ENCODE data around the gene RCSD1.

RCSD1 gene

GRCh38 chr1:167669209-167670124, 39.4 kb downstream of the RCSD1 start:
- no peak overlapping the region for H3K4me3 ChIP-seq (ENCODE audit: extremely low read depth, insufficient read depth, low read length, poor library complexity, severe bottlenecking)
- no peaks in the 10 kb centered on the region for H3K9me3 ChIP-seq (ENCODE audit: control insufficient read depth, low read length)
- 84 to 92% methylated on average over 3 to 4 of the region's 6 CpGs for WGBS, 2 experiments (ENCODE audit: insufficient coverage in 2 of 2)
- H3K4me1 ChIP-seq (ENCODE audit: control insufficient read depth, insufficient read depth, low read length, poor library complexity, severe bottlenecking) = peaks cover 31% of the 10 kb centered on the region
- H3K36me3 ChIP-seq (ENCODE audit: control insufficient read depth, insufficient read depth, low read length) = peaks cover 8% of the 10 kb centered on the region
- H3K27ac ChIP-seq (ENCODE audit: low read depth, low read length, severe bottlenecking) = no peak overlapping the region

GRCh38 chr1:167670563-167670962, 40.5 kb downstream of the RCSD1 start:
- peaks cover 8% of the 10 kb centered on the region for H3K36me3 ChIP-seq (ENCODE audit: control insufficient read depth, insufficient read depth, low read length)
- peaks cover 31% of the 10 kb centered on the region for H3K4me1 ChIP-seq (ENCODE audit: control insufficient read depth, insufficient read depth, low read length, poor library complexity, severe bottlenecking)
- H3K4me3 ChIP-seq (ENCODE audit: extremely low read depth, insufficient read depth, low read length, poor library complexity, severe bottlenecking) = no peak overlapping the region
- H3K27ac ChIP-seq (ENCODE audit: low read depth, low read length, severe bottlenecking) = no peak overlapping the region
- no peaks in the 10 kb centered on the region for H3K9me3 ChIP-seq (ENCODE audit: control insufficient read depth, low read length)
- 87 to 93% methylated on average over 2 of the region's 2 CpGs for WGBS, 2 experiments (ENCODE audit: insufficient coverage in 2 of 2)

GRCh38 chr1:167671727-167672511, 41.9 kb downstream of the RCSD1 start:
- Histone ChIP-seq H3K27ac (ENCODE audit: low read depth, low read length, severe bottlenecking) (no peak overlapping the region), H3K4me3 (ENCODE audit: extremely low read depth, insufficient read depth, low read length, poor library complexity, severe bottlenecking) (no peak overlapping the region), H3K4me1 (ENCODE audit: control insufficient read depth, insufficient read depth, low read length, poor library complexity, severe bottlenecking) (peaks cover 25% of the 10 kb centered on the region), H3K9me3 (ENCODE audit: control insufficient read depth, low read length) (no peaks in the 10 kb centered on the region), H3K36me3 (ENCODE audit: control insufficient read depth, insufficient read depth, low read length) (peaks cover 8% of the 10 kb centered on the region)
- 90 to 94% methylated on average over 5 of the region's 5 CpGs for WGBS, 2 experiments (ENCODE audit: insufficient coverage in 2 of 2)

- no peaks in the 10 kb centered on the region for H3K9me3 ChIP-seq (ENCODE audit: control insufficient read depth, low read length)
- no peak overlapping the region for H3K4me3 ChIP-seq (ENCODE audit: extremely low read depth, insufficient read depth, low read length, poor library complexity, severe bottlenecking)
- peaks cover 8% of the 10 kb centered on the region for H3K36me3 ChIP-seq (ENCODE audit: control insufficient read depth, insufficient read depth, low read length)
- 71 to 78% methylated on average over 1 to 4 of the region's 4 CpGs for WGBS, 2 experiments (ENCODE audit: insufficient coverage in 2 of 2)
- H3K4me1 ChIP-seq (ENCODE audit: control insufficient read depth, insufficient read depth, low read length, poor library complexity, severe bottlenecking) = peaks cover 23% of the 10 kb centered on the region
- H3K27ac ChIP-seq (ENCODE audit: low read depth, low read length, severe bottlenecking) = no peak overlapping the region
Measured at GRCh38 chr1:167672831-167673230, 42.8 kb downstream of the RCSD1 start.

GRCh38 chr1:167673265-167673664, 43.2 kb downstream of the RCSD1 start:
- H3K4me1 ChIP-seq (ENCODE audit: control insufficient read depth, insufficient read depth, low read length, poor library complexity, severe bottlenecking) = peaks cover 23% of the 10 kb centered on the region
- 91 to 95% methylated on average over 3 of the region's 4 CpGs for WGBS, 2 experiments (ENCODE audit: insufficient coverage in 2 of 2)
- H3K9me3 ChIP-seq (ENCODE audit: control insufficient read depth, low read length) = no peaks in the 10 kb centered on the region
- H3K27ac ChIP-seq (ENCODE audit: low read depth, low read length, severe bottlenecking) = no peak overlapping the region
- H3K36me3 ChIP-seq (ENCODE audit: control insufficient read depth, insufficient read depth, low read length) = peaks cover 8% of the 10 kb centered on the region
- no peak overlapping the region for H3K4me3 ChIP-seq (ENCODE audit: extremely low read depth, insufficient read depth, low read length, poor library complexity, severe bottlenecking)

GRCh38 chr1:167674156-167674555, 44.1 kb downstream of the RCSD1 start:
- peaks cover 23% of the 10 kb centered on the region for H3K4me1 ChIP-seq (ENCODE audit: control insufficient read depth, insufficient read depth, low read length, poor library complexity, severe bottlenecking)
- H3K9me3 ChIP-seq (ENCODE audit: control insufficient read depth, low read length) = no peaks in the 10 kb centered on the region
- no peak overlapping the region for H3K4me3 ChIP-seq (ENCODE audit: extremely low read depth, insufficient read depth, low read length, poor library complexity, severe bottlenecking)
- H3K36me3 ChIP-seq (ENCODE audit: control insufficient read depth, insufficient read depth, low read length) = peaks cover 8% of the 10 kb centered on the region
- no CpG with 5 or more reads among the region's 2 CpGs for WGBS, 2 experiments (ENCODE audit: insufficient coverage in 2 of 2)
- no peak overlapping the region for H3K27ac ChIP-seq (ENCODE audit: low read depth, low read length, severe bottlenecking)

- Histone ChIP-seq H3K4me3 (ENCODE audit: extremely low read depth, insufficient read depth, low read length, poor library complexity, severe bottlenecking) (no peak overlapping the region), H3K36me3 (ENCODE audit: control insufficient read depth, insufficient read depth, low read length) (peaks cover 8% of the 10 kb centered on the region), H3K4me1 (ENCODE audit: control insufficient read depth, insufficient read depth, low read length, poor library complexity, severe bottlenecking) (peaks cover 11% of the 10 kb centered on the region), H3K27ac (ENCODE audit: low read depth, low read length, severe bottlenecking) (no peak overlapping the region), H3K9me3 (ENCODE audit: control insufficient read depth, low read length) (no peaks in the 10 kb centered on the region)
- 84 to 89% methylated on average over 2 to 3 of the region's 5 CpGs for WGBS, 2 experiments (ENCODE audit: insufficient coverage in 2 of 2)
Measured at GRCh38 chr1:167675440-167675839, 45.4 kb downstream of the RCSD1 start.

GRCh38 chr1:167676205-167676915, 46.3 kb downstream of the RCSD1 start:
- Histone ChIP-seq H3K36me3 (ENCODE audit: control insufficient read depth, insufficient read depth, low read length) (peaks cover 11% of the 10 kb centered on the region), H3K27ac (ENCODE audit: low read depth, low read length, severe bottlenecking) (no peak overlapping the region), H3K4me1 (ENCODE audit: control insufficient read depth, insufficient read depth, low read length, poor library complexity, severe bottlenecking) (peaks cover 14% of the 10 kb centered on the region), H3K9me3 (ENCODE audit: control insufficient read depth, low read length) (no peaks in the 10 kb centered on the region), H3K4me3 (ENCODE audit: extremely low read depth, insufficient read depth, low read length, poor library complexity, severe bottlenecking) (no peak overlapping the region)
- WGBS, 2 experiments (ENCODE audit: insufficient coverage in 2 of 2) = 88 to 100% methylated on average over 1 of the region's 2 CpGs

- WGBS, 2 experiments (ENCODE audit: insufficient coverage in 2 of 2) = 97 to 99% methylated on average over 4 to 7 of the region's 7 CpGs
- Histone ChIP-seq H3K4me1 (ENCODE audit: control insufficient read depth, insufficient read depth, low read length, poor library complexity, severe bottlenecking) (peaks cover 9% of the 10 kb centered on the region), H3K36me3 (ENCODE audit: control insufficient read depth, insufficient read depth, low read length) (peaks cover 11% of the 10 kb centered on the region), H3K9me3 (ENCODE audit: control insufficient read depth, low read length) (no peaks in the 10 kb centered on the region), H3K27ac (ENCODE audit: low read depth, low read length, severe bottlenecking) (no peak overlapping the region), H3K4me3 (ENCODE audit: extremely low read depth, insufficient read depth, low read length, poor library complexity, severe bottlenecking) (no peak overlapping the region)
Measured at GRCh38 chr1:167676916-167677848, 47.1 kb downstream of the RCSD1 start.

- Histone ChIP-seq H3K4me3 (ENCODE audit: extremely low read depth, insufficient read depth, low read length, poor library complexity, severe bottlenecking) (no peak overlapping the region), H3K27ac (ENCODE audit: low read depth, low read length, severe bottlenecking) (no peak overlapping the region), H3K36me3 (ENCODE audit: control insufficient read depth, insufficient read depth, low read length) (peaks cover 7% of the 10 kb centered on the region), H3K4me1 (ENCODE audit: control insufficient read depth, insufficient read depth, low read length, poor library complexity, severe bottlenecking) (peaks cover 12% of the 10 kb centered on the region), H3K9me3 (ENCODE audit: control insufficient read depth, low read length) (no peaks in the 10 kb centered on the region)
- WGBS, 2 experiments (ENCODE audit: insufficient coverage in 2 of 2) = 95 to 97% methylated on average over 9 to 10 of the region's 10 CpGs
Measured at GRCh38 chr1:167678422-167678821, 48.4 kb downstream of the RCSD1 start.
